Mammary epithelial cell (primary cell): ENCODE results near the gene OSBP2.

ENCODE experiments used
- EZH2 ChIP-seq: IDR thresholded peaks from 2 replicates; pipeline ENCODE4 v1.6.1; 2012; ENCODE audit warnings: low read length, inconsistent platforms, borderline replicate concordance
- TF ChIP-seq, protein P1 (sequence below), 2 donors: IDR thresholded peaks in 1 of 2; conservative IDR thresholded peaks in 1 of 2; 2 replicates each; pipeline ENCODE4 v1.5.1; 2011 to 2012; ENCODE audit warnings: inconsistent platforms in 2 of 2, low read length in 2 of 2, mild to moderate bottlenecking in 2 of 2, control low read depth in 1 of 2, low read depth in 1 of 2; ENCODE audit not compliant: insufficient read depth in 1 of 2; ENCODE audit errors: extremely low read depth in 1 of 2

GRCh38 chr22:30667107-30667493 lies 27.6 kb upstream of the OSBP2 start:
- TF ChIP-seq, protein P1, sequence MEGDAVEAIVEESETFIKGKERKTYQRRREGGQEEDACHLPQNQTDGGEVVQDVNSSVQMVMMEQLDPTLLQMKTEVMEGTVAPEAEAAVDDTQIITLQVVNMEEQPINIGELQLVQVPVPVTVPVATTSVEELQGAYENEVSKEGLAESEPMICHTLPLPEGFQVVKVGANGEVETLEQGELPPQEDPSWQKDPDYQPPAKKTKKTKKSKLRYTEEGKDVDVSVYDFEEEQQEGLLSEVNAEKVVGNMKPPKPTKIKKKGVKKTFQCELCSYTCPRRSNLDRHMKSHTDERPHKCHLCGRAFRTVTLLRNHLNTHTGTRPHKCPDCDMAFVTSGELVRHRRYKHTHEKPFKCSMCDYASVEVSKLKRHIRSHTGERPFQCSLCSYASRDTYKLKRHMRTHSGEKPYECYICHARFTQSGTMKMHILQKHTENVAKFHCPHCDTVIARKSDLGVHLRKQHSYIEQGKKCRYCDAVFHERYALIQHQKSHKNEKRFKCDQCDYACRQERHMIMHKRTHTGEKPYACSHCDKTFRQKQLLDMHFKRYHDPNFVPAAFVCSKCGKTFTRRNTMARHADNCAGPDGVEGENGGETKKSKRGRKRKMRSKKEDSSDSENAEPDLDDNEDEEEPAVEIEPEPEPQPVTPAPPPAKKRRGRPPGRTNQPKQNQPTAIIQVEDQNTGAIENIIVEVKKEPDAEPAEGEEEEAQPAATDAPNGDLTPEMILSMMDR (conservative IDR thresholded peaks at IDR 0.05 in 1 of 2, IDR thresholded peaks at IDR 0.05 in 1 of 2; ENCODE audit: extremely low read depth in 1 of 2, insufficient read depth in 1 of 2, low read depth in 1 of 2, low read length in 2 of 2), result no peak
- no peak for TF ChIP-seq EZH2
